GM23248 (cell line): ENCODE measurements around the gene LENG8. TPM values are rescaled to one million over a fixed set of nuclear protein-coding genes. Genes with fewer than 3 reads are reported as not detected.

Experiments used
- DNase-seq: peaks from one replicate; pipeline ENCODE4 v3.0.0-alpha.2; 2015
- H2AFZ ChIP-seq: fragments of 200-600 bp; sonication (generic); 2 replicates; pipeline ENCODE4 v1.6.1; 2016; ENCODE audit warnings: antibody characterized with exemption
- H3F3A ChIP-seq: fragments of 200-600 bp; sonication (generic); 2 replicates; pipeline ENCODE4 v1.6.1; 2016; ENCODE audit warnings: mild to moderate bottlenecking, antibody characterized with exemption, mixed run types; ENCODE audit not compliant: insufficient read depth
- H3K27ac ChIP-seq: fragments of 200-600 bp; sonication (generic); 2 replicates; pipeline ENCODE4 v1.5.1; 2016; ENCODE audit warnings: mild to moderate bottlenecking
- H3K27me3 ChIP-seq: fragments of 200-600 bp; sonication (generic); replicated peaks from 2 replicates; pipeline ENCODE4 v1.6.1; 2016; ENCODE audit warnings: mild to moderate bottlenecking; ENCODE audit not compliant: insufficient read depth
- H3K36me3 ChIP-seq: fragments of 200-600 bp; sonication (generic); 2 replicates; pipeline ENCODE4 v1.6.1; 2016; ENCODE audit warnings: low read depth, mild to moderate bottlenecking
- H3K4me1 ChIP-seq: fragments of 200-600 bp; sonication (generic); 2 replicates; pipeline ENCODE4 v1.6.1; 2016; ENCODE audit warnings: mild to moderate bottlenecking; ENCODE audit not compliant: insufficient read depth
- H3K4me2 ChIP-seq: fragments of 200-600 bp; sonication (generic); one replicate; pipeline ENCODE4 v1.6.1; 2016; ENCODE audit warnings: mild to moderate bottlenecking; ENCODE audit not compliant: unreplicated experiment
- H3K4me3 ChIP-seq: fragments of 200-600 bp; sonication (generic); 2 replicates; pipeline ENCODE4 v1.5.1; 2016; ENCODE audit warnings: mild to moderate bottlenecking
- H3K79me2 ChIP-seq: fragments of 200-600 bp; sonication (generic); 2 replicates; pipeline ENCODE4 v1.6.1; 2016; ENCODE audit warnings: mild to moderate bottlenecking; ENCODE audit not compliant: insufficient read depth
- H3K9ac ChIP-seq: fragments of 200-600 bp; sonication (generic); 2 replicates; pipeline ENCODE4 v1.6.1; 2016; ENCODE audit warnings: mild to moderate bottlenecking
- H3K9me2 ChIP-seq: fragments of 200-600 bp; sonication (generic); 2 replicates; pipeline ENCODE4 v1.6.1; 2016; ENCODE audit warnings: mixed run types, mild to moderate bottlenecking, moderate library complexity; ENCODE audit not compliant: insufficient read depth
- H3K9me3 ChIP-seq: fragments of 200-600 bp; sonication (generic); one replicate; pipeline ENCODE4 v1.6.1; 2017; ENCODE audit warnings: low read depth
- H4K20me1 ChIP-seq: fragments of 200-600 bp; sonication (generic); 2 replicates; pipeline ENCODE4 v1.6.0; 2016; ENCODE audit not compliant: insufficient read depth
- EZH2 ChIP-seq: fragments of 200-600 bp; sonication (generic); IDR thresholded peaks from 2 replicates; pipeline ENCODE4 v1.6.1; 2018; ENCODE audit warnings: antibody characterized with exemption, mild to moderate bottlenecking; ENCODE audit not compliant: insufficient read depth, poor library complexity, severe bottlenecking
- EZH2phosphoT487 ChIP-seq: fragments of 200-600 bp; sonication (generic); IDR thresholded peaks from 2 replicates; pipeline ENCODE4 v1.6.1; 2018; ENCODE audit warnings: antibody characterized with exemption, moderate library complexity, mild to moderate bottlenecking, low read depth; ENCODE audit not compliant: insufficient read depth
- WGBS, 2 experiments: methylation state at CpG; one replicate each; pipeline ENCODE4 v1.1.6; 2015 to 2017; ENCODE audit warnings: low lambda C conversion rate in 2 of 2, low coverage in 1 of 2; ENCODE audit errors: missing lambda C conversion rate in 2 of 2; 5-methylcytosine and 5-hydroxymethylcytosine counted together
- in situ Hi-C: fragments of 300-500 bp; cut with MboI; formaldehyde crosslinking; loops from 2 replicates; pipeline ENCODE4 v1.15.0; 2020
- polyA plus RNA-seq: library from polyadenylated mRNA; unstranded; fragments of >200 nt; fragmentation: Nextera tagmentation; extraction: Ambion mirVana; gene quantifications from 2 replicates; pipeline ENCODE4 v1.2.1, GENCODE V29; 2016
- total RNA-seq: library from RNA; depleted of rRNA; stranded (reverse); fragments of >200 nt; shearing (Covaris generic); gene quantifications from 2 replicates; pipeline ENCODE4 v1.2.3, GENCODE V29; 2014

Gene LENG8
- total and polyA plus RNA-seq, 2 experiments from 2014 or later, result 29.2 to 45.5 TPM

DNA sequence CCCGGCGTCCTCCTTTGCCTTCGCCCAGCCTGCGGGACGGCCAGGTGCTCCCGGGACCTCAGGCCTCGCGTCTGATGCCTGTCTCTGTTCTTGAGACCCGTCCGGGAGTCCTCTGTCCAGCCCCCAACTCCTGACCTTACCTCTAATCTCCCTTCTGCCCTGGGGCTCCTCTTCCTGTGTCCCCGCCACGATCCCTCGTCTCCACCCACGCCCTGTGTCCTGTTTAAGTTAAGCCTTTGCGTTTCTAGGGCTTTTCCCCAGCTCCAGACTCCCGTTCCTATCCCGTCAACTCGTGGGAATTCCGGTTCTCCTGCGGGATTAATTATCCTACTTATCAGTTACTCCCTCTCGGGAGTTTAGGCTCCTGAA lies 686 bp downstream of the LENG8 start:
- in situ Hi-C loops, result loop anchor here (25.0 kb wide), 1 partner anchor 1213 kb away; the partner anchor contains the start of gene U2AF2
- 0 to 1% methylated on average over 15 to 21 of the region's 21 CpGs for WGBS, 2 experiments
- Histone ChIP-seq H4K20me1 (0 out of 2 replicates have a peak, but pooled peaks cover 4% of the 10 kb centered on the region), H2AFZ (no peak overlapping the region), H3K9me3 (no peaks in the 10 kb centered on the region), H3K9ac (peak overlapping the region; percentile 99), H3K4me3 (peak overlapping the region; percentile 88), H3K4me1 (peaks cover 25% of the 10 kb centered on the region), H3K27ac (peak overlapping the region; percentile 98), H3K36me3 (peaks cover 27% of the 10 kb centered on the region), H3K4me2 (peak overlapping the region; percentile 90), H3F3A (0 out of 2 replicates have a peak, but pooled peaks cover 9% of the 10 kb centered on the region), H3K79me2 (peaks cover 93% of the 10 kb centered on the region), H3K27me3 (no peaks in the 10 kb centered on the region), H3K9me2 (no peaks in the 10 kb centered on the region)
- DNase-seq, result peak; percentile 78
- TF ChIP-seq EZH2phosphoT487 (no peak), EZH2 (no peak)

- peak overlapping the region; percentile 88 for H3K4me3 ChIP-seq
- in situ Hi-C loops, result loop anchor here (25.0 kb wide), 1 partner anchor 1211 kb away; the partner anchor contains the start of gene U2AF2
- peaks cover 96% of the 10 kb centered on the region for H3K79me2 ChIP-seq
- peak overlapping the region; percentile 98 for H3K27ac ChIP-seq
- no peak overlapping the region for H2AFZ ChIP-seq
- peak; percentile 77 for DNase-seq
- H3K9me3 ChIP-seq, result no peaks in the 10 kb centered on the region
- 46 to 59% methylated on average over 8 to 9 of the region's 9 CpGs for WGBS, 2 experiments
- H3K36me3 ChIP-seq, result peaks cover 31% of the 10 kb centered on the region
- peak overlapping the region; percentile 99 for H3K9ac ChIP-seq
- H3F3A ChIP-seq, result 0 out of 2 replicates have a peak, but pooled peaks cover 9% of the 10 kb centered on the region
- H3K9me2 ChIP-seq, result no peaks in the 10 kb centered on the region
- H3K4me2 ChIP-seq, result peak overlapping the region; percentile 90
- peaks cover 25% of the 10 kb centered on the region for H3K4me1 ChIP-seq
- 0 out of 2 replicates have a peak, but pooled peaks cover 4% of the 10 kb centered on the region for H4K20me1 ChIP-seq
- TF ChIP-seq EZH2phosphoT487 (no peak), EZH2 (no peak)
- no peaks in the 10 kb centered on the region for H3K27me3 ChIP-seq
These were observed 2.4 kb downstream of the LENG8 start for GRCh38 chr19:54451331-54451871.

DNA sequence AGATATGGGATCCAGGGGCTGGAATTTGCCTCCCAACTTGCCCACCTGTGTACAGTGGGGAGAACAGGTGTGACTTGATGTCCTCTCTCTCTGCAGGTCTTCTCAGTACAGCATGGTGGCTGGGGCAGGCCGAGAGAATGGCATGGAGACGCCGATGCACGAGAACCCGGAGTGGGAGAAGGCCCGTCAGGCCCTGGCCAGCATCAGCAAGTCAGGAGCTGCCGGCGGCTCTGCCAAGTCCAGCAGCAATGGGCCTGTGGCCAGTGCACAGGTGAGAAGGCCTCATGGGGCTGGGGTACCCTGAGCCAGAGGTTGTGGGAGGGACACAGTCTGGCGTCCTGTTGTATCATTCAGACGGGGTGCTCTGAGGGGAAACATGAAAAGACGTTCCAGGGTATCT lies 3.0 kb downstream of the LENG8 start:
- in situ Hi-C loops, result loop anchor here (25.0 kb wide), 1 partner anchor 1210 kb away; the partner anchor contains the start of gene U2AF2
- Histone ChIP-seq H4K20me1 (0 out of 2 replicates have a peak, but pooled peaks cover 4% of the 10 kb centered on the region), H3K36me3 (peaks cover 37% of the 10 kb centered on the region)

GRCh38 chr19:54452626-54453025 lies 3.6 kb downstream of the LENG8 start:
- peaks cover 14% of the 10 kb centered on the region for H3K4me1 ChIP-seq
- H2AFZ ChIP-seq, result no peak overlapping the region
- no peak overlapping the region for H3K27ac ChIP-seq
- H4K20me1 ChIP-seq, result 0 out of 2 replicates have a peak, but pooled peaks cover 4% of the 10 kb centered on the region
- in situ Hi-C loops, result loop anchor here (25.0 kb wide), 1 partner anchor 1210 kb away; the partner anchor contains the start of gene U2AF2
- no peak for DNase-seq
- no peaks in the 10 kb centered on the region for H3K27me3 ChIP-seq
- H3K9me3 ChIP-seq, result no peaks in the 10 kb centered on the region
- no peak overlapping the region for H3K9ac ChIP-seq
- TF ChIP-seq EZH2, result no peak
- no peak for TF ChIP-seq EZH2phosphoT487
- H3K79me2 ChIP-seq, result peaks cover 96% of the 10 kb centered on the region
- 0 out of 2 replicates have a peak, but pooled peaks cover 9% of the 10 kb centered on the region for H3F3A ChIP-seq
- peaks cover 43% of the 10 kb centered on the region for H3K36me3 ChIP-seq
- H3K4me2 ChIP-seq, result no peak overlapping the region
- H3K4me3 ChIP-seq, result no peak overlapping the region
- 79 to 85% methylated on average over 9 to 11 of the region's 11 CpGs for WGBS, 2 experiments
- H3K9me2 ChIP-seq, result no peaks in the 10 kb centered on the region

More for the DNA sequence above, 3.0 kb downstream of the LENG8 start:
- Histone ChIP-seq H3K4me2 (peak overlapping the region; percentile 90), H2AFZ (no peak overlapping the region), H3K9ac (peak overlapping the region; percentile 99), H3K27me3 (no peaks in the 10 kb centered on the region), H3K79me2 (peaks cover 96% of the 10 kb centered on the region), H3F3A (0 out of 2 replicates have a peak, but pooled peaks cover 9% of the 10 kb centered on the region), H3K9me3 (no peaks in the 10 kb centered on the region), H3K27ac (peak overlapping the region; percentile 98), H3K4me1 (peaks cover 20% of the 10 kb centered on the region), H3K9me2 (no peaks in the 10 kb centered on the region), H3K4me3 (no peak overlapping the region)
- no peak for DNase-seq
- 65 to 76% methylated on average over 10 to 11 of the region's 11 CpGs for WGBS, 2 experiments
- TF ChIP-seq EZH2phosphoT487 (no peak), EZH2 (no peak)
